Germinal center (tissue), 1 donor: Measurements from ENCODE around the gene CARS2.
A peak's percentile ranks its signal among the peaks of the same experiment; 100 is the strongest.
"Not testable (repeated sequence)": the region's sequence is repeated elsewhere in the genome, so short reads cannot be mapped to it uniquely, and the experiment has no call there.

ENCODE experiments used
- DNase-seq: peaks from one replicate; pipeline ENCODE4 v3.0.0; 2012; ENCODE audit warnings: mixed read lengths, low spot score

The CARS2 gene

GRCh38 chr13:110705826-110706569, at the start of gene CARS2:
CARS2 (minus strand) TSS chr13:110706116; CDS start chr13:110706093, 23 bp downstream.
- peak; percentile 95 for DNase-seq

- no peak for DNase-seq
Observed at GRCh38 chr13:110748271-110748670, 42.4 kb upstream of the CARS2 start.

GRCh38 chr13:110746438-110746837, 40.5 kb upstream of the CARS2 start:
- DNase-seq, result no peak

GRCh38 chr13:110743687-110744086, 37.8 kb upstream of the CARS2 start:
- DNase-seq, result no peak

- no peak for DNase-seq
Observed at GRCh38 chr13:110737555-110737954, 31.6 kb upstream of the CARS2 start.

- no peak for DNase-seq
Observed at GRCh38 chr13:110734561-110734960, 28.6 kb upstream of the CARS2 start.

GRCh38 chr13:110731072-110731471, 25.2 kb upstream of the CARS2 start:
- DNase-seq, result no peak

- DNase-seq, result peak; percentile 34
Observed at GRCh38 chr13:110726726-110727125, 20.8 kb upstream of the CARS2 start.

GRCh38 chr13:110726153-110726552, 20.2 kb upstream of the CARS2 start:
- DNase-seq, result not testable (repeated sequence)

GRCh38 chr13:110723598-110723997, 17.7 kb upstream of the CARS2 start:
- no peak for DNase-seq

GRCh38 chr13:110722971-110723370, 17.1 kb upstream of the CARS2 start:
- no peak for DNase-seq

- no peak for DNase-seq
Observed at GRCh38 chr13:110719036-110719710, 13.3 kb upstream of the CARS2 start.

- DNase-seq, result no peak
Observed at GRCh38 chr13:110716247-110716515, 10.3 kb upstream of the CARS2 start.

- peak; percentile 97 for DNase-seq
Observed at GRCh38 chr13:110715395-110716246, 9.7 kb upstream of the CARS2 start.

GRCh38 chr13:110714797-110715394, 9.0 kb upstream of the CARS2 start:
- DNase-seq, result peak; percentile 26

- peak; percentile 63 for DNase-seq
Observed at GRCh38 chr13:110713981-110714796, 8.3 kb upstream of the CARS2 start.

GRCh38 chr13:110713642-110713952, 7.7 kb upstream of the CARS2 start, which contains the start of gene ING1:
ING1 (plus strand) TSS chr13:110713700; CDS start chr13:110714150, 450 bp downstream.
- no peak for DNase-seq

GRCh38 chr13:110712849-110713641, 7.1 kb upstream of the CARS2 start:
- DNase-seq, result peak; percentile 98

- peak; percentile 91 for DNase-seq
Observed at GRCh38 chr13:110712081-110712848, 6.3 kb upstream of the CARS2 start.
